GM18499 (cell line): ENCODE data around the gene MAGI3.

Experiments used
- ATAC-seq: cut with Tn5 transposase; IDR thresholded peaks from one replicate; pipeline ENCODE4 v1.9.1; 2021; ENCODE audit warnings: moderate number of reproducible peaks; ENCODE audit not compliant: insufficient read depth, unreplicated experiment

The MAGI3 gene

DNA sequence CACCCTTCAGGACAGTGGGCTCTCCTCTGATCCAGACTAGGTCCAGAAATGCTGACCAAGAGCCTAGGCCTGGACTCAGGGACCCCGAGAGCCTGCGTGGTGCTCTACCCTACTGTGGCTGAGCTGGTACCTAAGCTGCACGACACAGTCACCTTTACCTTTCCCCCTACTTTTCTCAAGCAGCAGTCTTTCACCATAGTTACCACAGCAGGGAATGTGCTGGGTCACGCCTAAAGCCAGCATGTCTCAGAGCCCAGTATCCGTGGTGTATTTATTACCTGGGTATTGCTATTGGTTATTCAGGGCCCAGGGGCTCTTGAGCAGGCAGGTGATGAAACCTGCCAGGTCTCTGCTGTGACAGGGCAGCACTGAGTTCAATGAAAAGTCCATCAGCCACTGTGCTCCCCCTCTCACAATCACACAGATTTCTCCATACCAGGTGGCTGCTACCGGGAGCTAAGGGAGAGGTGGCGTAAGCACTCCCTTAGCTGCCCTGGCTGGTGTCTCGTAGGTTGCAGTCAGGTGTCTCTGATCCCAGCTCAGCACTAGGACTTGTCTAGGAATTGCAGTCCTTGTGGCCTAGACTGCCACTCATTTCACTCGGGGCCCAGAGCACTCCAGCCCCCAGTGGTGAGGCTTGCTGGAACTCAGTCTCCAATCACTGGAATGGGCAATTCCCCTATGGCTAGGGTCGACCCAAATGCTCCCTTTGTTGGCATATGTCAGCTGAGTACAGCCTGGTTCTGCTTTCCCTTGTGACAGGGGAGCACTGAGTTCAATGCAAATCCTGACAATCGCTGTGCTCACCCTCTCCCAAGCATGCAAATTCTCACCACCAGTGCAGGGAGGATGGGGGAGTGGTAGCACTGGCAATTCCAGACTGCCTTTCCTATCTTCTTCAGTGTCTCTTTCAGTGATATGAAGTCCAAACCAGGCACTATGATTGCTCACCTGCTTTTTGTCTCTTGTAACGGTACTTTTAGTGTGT is 240.3 kb downstream of the MAGI3 start:
- no peak for ATAC-seq

DNA sequence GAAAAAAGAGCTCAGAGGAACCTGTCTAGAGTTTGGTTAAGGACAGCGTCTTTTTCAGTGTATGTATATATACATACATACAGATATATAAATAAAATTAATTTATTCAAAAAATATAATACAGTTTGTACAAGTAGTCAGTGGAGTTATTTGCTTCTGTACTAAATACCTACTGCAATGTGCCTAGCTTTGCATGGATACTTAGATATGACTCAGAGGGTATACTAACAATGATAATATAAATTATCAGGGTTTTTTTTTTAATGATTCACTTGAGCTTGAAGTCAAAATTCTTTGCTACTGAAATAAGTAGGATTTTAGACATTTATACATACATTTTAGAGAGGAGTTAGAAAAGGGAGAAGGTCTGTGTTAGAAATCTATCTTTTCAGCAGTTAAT is 251.1 kb downstream of the MAGI3 start:
- ATAC-seq: no peak

DNA sequence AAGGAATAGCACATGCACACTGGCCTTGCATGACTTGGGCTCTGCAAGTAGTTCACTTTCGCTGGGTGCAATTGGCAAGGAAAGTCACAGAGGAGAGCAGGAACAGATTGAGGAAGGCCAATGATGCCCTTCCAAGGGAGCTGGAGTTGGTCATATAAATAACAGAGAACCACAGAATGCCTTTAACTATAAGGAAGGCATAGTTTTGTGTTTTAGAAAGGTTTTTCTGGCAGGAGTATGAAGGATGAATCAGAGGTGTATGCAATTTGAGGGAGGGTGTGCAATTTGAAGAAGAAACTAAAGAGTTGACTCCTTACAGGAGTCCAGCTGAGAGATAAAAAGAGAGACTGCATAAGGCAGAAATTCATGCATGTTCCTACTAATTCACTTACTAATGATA is 256.8 kb downstream of the MAGI3 start:
- ATAC-seq: no peak

DNA sequence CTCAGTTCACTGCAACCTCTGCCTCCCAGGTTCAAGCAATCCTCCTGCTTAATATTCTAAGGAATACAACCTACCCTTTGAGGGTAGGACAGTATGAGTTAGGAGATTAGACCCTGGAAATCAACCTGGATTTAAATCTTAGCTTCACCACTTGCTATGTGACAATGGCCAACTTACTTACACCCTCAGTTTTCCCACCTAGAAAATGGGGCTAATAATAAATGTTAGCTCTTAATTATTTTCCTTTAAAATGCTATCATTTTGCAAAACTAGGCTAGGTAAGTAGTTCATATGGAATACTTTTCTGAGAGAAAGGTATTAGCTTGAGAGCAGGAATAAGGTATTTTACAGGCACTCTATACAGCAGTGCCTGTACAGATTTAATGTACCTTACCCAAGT is 258.2 kb downstream of the MAGI3 start:
- ATAC-seq: no peak

DNA sequence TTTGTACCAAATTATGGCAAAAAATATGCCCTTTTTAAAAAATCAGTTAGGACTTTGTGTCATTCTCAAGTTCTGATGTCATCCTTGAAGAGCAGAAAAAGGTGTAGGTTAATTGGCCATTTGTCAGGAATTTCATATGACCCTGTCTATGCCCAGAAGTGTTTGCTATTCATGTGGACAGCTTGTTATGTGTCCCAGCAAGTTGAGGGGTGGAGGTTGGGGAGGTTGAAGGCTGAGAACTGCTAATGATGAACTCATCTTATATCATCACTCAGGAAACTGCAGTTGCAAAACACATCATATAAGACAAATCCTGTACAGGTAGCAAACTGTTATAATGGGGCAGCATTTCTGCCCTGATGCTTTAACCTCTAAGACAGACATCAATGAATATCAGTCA is 262.5 kb downstream of the MAGI3 start:
- no peak for ATAC-seq

DNA sequence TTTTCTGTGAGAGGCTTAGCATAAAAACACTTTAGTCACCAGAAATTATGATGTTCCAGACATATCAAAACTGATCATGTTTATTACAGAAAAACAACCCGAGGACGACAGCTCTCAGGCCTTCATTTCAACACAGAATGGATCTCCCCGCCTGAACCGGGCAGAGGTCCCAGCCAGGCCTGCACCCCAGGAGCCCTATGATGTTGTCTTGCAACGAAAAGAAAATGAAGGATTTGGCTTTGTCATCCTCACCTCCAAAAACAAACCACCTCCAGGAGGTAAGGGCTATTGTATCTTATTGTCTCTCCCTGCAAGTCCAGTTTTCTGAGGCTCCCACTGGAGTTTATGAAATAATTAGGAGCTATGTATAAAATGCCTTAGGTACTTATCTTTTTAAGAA is 263.4 kb downstream of the MAGI3 start:
- ATAC-seq: no peak

DNA sequence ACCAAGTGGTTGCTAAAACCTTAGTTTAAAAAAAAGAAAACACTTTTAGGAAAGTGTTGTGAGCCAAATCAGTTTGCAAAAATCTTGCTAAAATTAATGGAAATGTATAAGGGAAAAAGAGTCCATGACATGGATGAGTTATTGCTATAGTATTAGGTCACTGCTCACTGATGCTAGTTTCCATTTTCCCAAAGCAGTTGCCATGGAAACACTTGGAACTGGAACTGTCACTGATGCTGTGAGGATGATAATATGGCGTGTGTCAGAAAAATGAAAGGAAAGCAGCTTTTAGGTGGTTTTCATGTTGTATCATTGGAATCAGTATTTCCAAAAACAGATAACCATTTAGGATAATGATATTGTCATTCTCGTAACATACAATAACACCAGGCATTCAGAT is 264.6 kb downstream of the MAGI3 start:
- no peak for ATAC-seq

DNA sequence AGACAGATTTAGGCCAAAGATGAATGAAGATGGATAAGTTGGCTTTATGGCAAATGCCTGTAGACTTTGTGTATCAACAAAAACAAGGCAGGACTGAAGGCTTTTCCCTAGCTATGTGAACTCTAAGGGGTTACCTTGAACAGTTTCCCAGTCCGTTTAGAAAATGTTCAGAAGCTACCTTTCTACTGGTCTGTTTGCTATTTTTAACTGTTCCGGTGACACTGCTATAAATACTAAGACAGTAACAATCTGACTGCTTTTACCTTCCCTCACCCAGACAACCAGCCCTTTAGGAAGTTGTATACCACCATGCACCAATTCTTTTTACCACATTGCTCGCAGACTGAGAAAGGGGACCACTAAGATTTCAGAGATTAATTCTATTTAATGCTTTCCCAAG is 266.8 kb downstream of the MAGI3 start:
- ATAC-seq: no peak

DNA sequence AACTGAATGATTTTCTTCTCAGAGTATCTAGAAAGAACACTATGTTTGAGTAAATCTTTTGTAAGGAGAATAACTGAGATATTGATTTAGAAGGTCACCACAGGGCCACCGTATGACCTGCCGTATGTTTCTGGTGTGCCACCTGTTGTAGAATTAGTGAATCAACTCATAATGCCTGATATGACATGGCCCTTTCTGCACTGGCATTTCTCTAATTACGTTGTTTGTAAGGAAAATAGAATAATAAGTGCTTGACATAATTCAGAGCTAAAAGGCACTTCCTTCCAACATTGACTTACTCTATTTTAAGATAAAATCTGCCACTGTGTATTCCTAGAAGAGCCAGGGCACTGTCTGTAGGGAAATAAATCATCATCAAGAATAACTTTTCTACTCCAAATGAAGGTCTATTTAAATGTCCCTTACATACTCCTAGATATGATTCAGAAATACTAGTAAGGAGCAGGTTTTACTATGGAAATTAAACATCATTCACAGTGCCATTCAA is 267.3 kb downstream of the MAGI3 start:
- ATAC-seq: no peak

DNA sequence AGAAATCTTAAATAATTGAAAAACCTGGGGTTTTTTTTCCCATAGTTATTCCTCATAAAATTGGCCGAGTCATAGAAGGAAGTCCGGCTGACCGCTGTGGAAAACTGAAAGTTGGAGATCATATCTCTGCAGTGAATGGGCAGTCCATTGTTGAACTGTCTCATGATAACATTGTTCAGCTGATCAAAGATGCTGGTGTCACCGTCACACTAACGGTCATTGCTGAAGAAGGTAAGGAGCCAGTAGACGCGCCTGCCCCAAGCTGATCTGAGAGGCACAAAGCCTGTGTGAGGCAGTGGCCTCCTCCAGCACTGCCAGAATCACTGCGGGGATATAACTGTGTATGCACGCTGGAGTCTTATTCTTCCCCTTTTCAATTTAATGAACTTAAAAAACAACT is 268.7 kb downstream of the MAGI3 start:
- no peak for ATAC-seq

DNA sequence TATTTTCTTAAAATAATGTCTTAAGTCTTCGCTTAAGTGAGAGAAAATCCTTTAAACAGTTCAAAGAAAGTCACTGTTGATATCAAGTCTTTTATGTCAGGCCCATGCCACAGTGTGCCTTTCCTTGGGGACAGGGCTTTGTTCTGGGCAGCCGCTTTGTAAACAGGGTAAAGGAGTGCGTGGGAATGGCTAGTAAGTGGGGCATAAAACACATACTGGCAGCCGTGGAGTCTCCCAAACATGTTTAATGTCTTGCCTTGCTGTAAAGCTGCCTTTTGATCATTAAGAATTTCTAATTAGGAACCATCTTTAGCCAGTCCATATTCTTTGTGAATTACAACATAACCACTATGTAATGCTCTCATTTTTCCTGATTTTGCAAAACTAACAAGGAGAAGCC is 269.2 kb downstream of the MAGI3 start:
- no peak for ATAC-seq

DNA sequence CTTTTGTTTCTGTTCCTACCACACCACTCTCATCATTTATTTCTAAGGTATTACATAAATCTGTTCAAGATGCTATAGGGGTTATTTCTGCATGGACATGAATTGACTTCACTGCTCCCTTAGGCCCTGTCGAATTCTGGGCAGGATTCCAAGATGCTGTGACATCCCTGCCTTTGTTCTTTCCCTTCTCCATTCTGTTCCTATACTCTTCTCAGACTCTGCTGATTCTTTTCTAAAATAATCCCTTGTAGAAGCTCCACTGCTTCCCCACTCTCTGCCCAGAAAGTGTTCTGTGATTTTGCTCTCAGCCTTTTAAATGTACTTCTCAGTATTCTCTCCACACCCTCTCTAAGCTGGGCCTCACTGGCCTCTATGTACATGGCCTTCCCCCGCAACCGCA is 269.8 kb downstream of the MAGI3 start:
- ATAC-seq: no peak

DNA sequence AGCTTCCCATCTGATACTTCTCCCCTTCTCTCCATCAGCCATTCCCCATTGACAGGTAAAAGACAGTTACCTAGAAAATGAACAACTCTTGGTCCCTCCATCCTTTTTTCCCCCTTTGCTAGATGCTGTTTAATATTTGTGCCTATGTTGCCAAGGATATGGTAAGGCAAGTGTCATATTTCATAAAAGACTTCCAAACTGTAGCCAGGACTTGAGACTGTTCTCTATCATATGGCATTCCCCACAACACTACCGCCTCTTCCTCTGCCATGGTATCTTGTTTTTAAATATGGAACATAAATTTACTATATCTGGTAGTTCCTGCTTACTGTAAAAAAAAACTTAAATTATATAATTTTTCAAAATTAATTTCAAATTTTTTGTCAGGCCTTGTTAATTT is 271.8 kb downstream of the MAGI3 start:
- ATAC-seq: no peak

DNA sequence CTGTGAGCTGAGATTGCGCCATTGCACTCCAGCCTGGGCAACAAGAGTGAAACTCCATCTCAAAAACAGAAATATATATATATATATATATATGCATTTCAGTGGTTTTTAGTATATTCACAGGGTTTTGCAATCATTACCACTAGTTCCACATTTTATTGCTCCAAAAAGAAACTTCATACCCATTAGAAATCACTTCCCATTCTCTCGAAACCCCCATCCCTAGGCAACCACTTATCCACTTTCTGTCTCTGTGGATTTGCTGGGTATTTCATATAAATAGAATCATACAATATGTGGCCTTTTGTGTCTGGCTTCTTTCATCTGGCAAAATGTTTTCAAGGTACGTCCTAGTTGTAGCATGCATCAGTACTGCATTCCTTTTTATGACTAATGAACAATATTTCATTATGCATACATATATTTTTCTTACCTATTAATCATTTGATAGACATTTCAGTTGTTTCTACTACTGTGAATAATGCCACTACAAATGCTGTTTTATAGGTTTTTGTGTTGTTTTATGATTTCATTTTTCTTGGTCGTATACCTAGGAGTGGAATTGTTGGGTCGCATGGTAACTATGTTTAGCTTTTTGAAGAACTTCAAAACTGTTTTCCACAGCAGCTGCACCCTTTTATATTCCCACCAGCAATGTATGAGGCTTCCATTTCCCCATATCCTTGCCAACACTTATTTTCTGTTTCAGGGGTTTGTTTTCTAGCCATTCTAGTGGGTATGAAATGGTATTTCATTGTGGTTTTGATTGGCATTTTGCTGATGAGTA is 273.0 kb downstream of the MAGI3 start:
- ATAC-seq: no peak

DNA sequence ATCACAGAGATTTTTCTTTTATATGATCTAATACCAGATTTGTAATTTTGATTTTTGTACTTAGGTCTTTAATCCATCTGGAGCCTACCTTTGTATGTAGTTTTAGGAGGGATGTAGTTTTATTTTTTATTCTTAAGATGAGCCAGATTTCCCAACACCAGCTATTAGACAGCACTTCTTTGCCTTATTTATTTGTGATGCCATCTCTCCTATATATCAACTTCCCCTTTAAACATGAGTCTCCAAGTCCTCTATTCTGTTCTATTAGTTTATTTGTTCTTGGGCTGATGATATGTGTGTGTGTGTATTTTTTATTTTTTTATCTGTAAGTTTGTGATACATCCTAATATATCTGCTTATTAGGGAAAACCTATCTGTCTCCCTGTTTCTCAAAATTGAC is 274.8 kb downstream of the MAGI3 start:
- ATAC-seq: no peak

DNA sequence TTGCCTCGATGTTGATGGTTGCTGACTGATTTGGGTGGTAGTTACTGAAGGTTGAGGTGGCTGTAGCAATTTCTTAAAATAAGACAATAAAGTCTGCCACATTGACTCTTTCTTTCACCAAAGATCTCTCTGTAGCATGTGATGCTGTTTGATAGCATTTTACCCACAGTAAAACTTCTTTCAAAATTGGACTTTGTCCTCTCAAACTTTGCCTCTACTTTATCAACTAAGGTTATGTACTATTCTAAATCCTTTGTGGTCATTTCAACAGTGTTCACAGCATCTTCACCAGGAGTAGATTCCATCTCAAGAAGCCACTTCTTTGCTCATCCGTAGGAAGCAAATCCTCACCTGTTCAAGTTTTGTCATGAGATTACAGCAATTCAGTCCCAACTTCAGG is 275.8 kb downstream of the MAGI3 start:
- ATAC-seq: no peak

DNA sequence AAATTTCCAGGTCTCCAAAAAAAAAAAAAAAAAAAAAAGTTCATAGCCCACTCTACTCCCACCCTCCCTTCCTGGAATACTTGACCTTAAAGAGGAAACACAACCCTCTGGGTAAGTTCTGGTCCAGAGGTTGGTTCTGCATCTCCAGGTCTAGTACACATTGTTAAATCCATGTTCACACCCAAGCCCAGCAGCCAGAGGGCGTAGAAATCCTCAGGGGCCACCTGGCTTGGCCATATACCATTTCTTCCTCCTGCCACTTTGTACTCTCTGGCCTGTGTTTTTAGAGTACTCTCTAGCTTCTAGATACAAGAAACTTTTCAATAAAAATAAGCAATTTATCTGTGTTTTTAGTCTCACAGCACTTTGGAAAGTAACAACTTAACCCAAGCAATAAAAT is 279.7 kb downstream of the MAGI3 start:
- ATAC-seq: no peak

DNA sequence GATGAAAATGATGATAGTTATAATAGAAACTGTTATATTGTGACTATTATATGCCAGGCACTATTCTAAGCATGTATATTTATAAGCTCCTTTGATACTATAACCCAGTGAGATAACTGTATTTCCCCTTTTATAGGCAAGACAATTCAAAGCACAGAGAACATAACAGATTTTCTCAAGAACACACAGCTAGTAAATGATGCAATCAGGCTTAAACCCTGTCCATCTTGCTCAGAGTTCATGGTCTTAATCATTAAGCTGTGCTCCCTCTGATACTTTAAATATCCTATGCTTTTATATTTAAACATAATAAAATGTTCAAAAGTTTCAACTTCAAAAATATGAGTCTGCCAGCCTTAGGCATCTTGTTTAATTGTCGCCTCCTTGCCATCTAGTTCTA is 280.3 kb downstream of the MAGI3 start:
- no peak for ATAC-seq

DNA sequence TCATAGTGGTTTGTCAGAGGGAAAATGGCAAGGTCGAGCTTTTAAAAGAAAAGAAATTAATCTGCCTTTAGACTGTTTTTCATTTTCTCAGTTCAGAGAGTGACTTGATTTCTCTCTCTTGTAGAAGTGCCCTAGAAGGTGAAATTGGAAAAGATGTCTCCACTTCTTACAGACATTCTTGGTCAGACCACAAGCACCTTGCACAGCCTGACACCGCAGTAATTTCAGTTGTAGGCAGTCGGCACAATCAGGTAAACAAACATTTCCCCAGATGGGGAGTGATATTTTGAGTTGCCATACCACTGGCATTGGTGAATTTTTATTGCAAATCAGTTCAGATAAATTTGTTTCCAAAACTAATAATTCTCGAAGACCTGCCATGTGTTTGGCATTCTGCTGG is 282.2 kb downstream of the MAGI3 start:
- no peak for ATAC-seq

DNA sequence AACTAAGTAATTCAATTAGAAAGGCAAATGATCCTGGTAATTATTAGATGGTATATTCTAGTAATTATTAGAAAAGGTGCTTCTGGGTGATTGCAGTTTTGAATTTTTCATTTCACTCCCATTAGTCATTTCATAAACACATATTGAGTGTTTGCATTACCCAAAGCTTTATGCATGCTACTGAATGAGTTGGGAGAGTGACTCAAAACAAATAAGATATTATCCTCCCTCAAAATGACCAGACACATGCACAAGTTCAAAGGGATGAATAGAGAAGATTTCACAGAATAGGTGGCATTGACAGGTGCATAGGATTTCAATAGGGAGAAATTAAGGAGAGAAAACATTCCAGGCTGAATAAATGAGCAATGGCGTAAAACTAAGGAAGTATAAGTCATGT is 284.3 kb downstream of the MAGI3 start:
- ATAC-seq: no peak

DNA sequence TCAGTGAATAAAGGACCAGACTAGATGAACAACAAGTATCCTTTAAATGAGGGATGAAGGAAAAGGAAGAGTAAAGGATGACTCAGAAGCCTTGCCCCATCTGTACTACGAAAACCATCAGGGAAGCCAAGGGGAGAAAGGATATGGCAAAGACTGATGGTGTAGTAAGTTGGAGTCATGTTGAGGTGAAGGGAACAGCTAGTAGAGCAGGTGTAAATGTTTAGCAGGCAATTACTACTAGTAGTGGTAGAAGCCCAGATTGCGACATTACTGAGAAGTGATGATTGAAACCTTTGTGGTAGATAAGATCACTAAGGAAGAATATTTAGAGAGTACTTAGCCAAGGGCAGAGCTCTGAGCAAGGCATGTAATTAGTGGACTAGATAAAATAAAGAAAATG is 285.0 kb downstream of the MAGI3 start:
- no peak for ATAC-seq
